Aorta (tissue), 5 donors: ENCODE results near the gene ARSI. TPM values are rescaled to one million over a fixed set of nuclear protein-coding genes. Genes with fewer than 3 reads are reported as not detected.
A peak's percentile ranks its signal among the peaks of the same experiment; 100 is the strongest.

ENCODE experiments used
- ATAC-seq: fragments of 200-7000 bp; cut with Tn5 transposase; one replicate; pipeline ENCODE4 v1.9.1; 2022; ENCODE audit warnings: moderate library complexity; ENCODE audit not compliant: low FRiP score
- DNase-seq, 2 donors: peaks; one replicate each; pipeline ENCODE4 v3.0.0-alpha.2; 2020
- H3K27ac ChIP-seq, 2 donors: one replicate each; pipeline ENCODE4 v1.5.1; 2013; ENCODE audit warnings: low read length in 2 of 2, mild to moderate bottlenecking in 2 of 2, moderate library complexity in 2 of 2, control low read depth in 1 of 2, inconsistent platforms in 1 of 2, low read depth in 1 of 2
- H3K27me3 ChIP-seq, 2 donors: one replicate each; pipeline ENCODE4 v1.6.1; 2013; ENCODE audit warnings: control low read depth in 1 of 2, low read length in 1 of 2, mild to moderate bottlenecking in 1 of 2, moderate library complexity in 1 of 2; ENCODE audit not compliant: insufficient read depth in 2 of 2, control insufficient read depth in 1 of 2
- H3K36me3 ChIP-seq, 2 donors: one replicate each; pipeline ENCODE4 v1.6.1; 2013; ENCODE audit warnings: control low read depth in 1 of 2, low read length in 1 of 2, mild to moderate bottlenecking in 1 of 2; ENCODE audit not compliant: insufficient read depth in 2 of 2, control insufficient read depth in 1 of 2
- H3K4me1 ChIP-seq, 2 donors: one replicate each; pipeline ENCODE4 v1.6.1; 2013; ENCODE audit warnings: low read length in 2 of 2, control low read depth in 1 of 2, mild to moderate bottlenecking in 1 of 2, moderate library complexity in 1 of 2; ENCODE audit not compliant: insufficient read depth in 2 of 2, control insufficient read depth in 1 of 2
- H3K4me3 ChIP-seq, 2 donors: one replicate each; pipeline ENCODE4 v1.5.1; 2013; ENCODE audit warnings: low read length in 2 of 2, control low read depth in 1 of 2, mild to moderate bottlenecking in 1 of 2
- H3K9me3 ChIP-seq: one replicate; pipeline ENCODE4 v1.6.1; 2013; ENCODE audit warnings: mild to moderate bottlenecking, low read length; ENCODE audit not compliant: control insufficient read depth
- WGBS, 2 donors: extraction: QIAGEN DNeasy Blood & Tissue Kit; methylation state at CpG; one replicate each; pipeline ENCODE4 v1.1.7; 2013; 5-methylcytosine and 5-hydroxymethylcytosine counted together
- intact Hi-C, 2 donors: fragments of 100-400 bp; cut with DNase I; formaldehyde crosslinking; loops; one replicate each; pipeline versions ENCODE4 v1.14.2 to v1.15.0; 2022
- polyA plus RNA-seq, 2 donors: library from polyadenylated mRNA; stranded (reverse); fragments of 200-250 nt; gene quantifications; one replicate each; pipeline ENCODE4 v1.2.3, GENCODE V29; 2013
- total RNA-seq, 2 donors: library from RNA; stranded (reverse); fragmentation: NEBNext Ultra II Directional; extraction: Animal tissue kit (Norgen Biotek cat#: 25700); gene quantifications; one replicate each; pipeline ENCODE4 v1.2.1, GENCODE V29; 2021
- donor health status: healthy with polysubstance abuse.
- donor health status: Bipolar disorder and iron deficiency.
- donor health status: DM: no; HTN: no; CAD: no.
- donor health status: DM: no; HTN: no; CAD: no.
- donor health status: DM: yes; HTN: yes; CAD: no.

Gene ARSI
- total and polyA plus RNA-seq, 4 donors, result 0.91 to 2.7 TPM; not detected in 2

DNA sequence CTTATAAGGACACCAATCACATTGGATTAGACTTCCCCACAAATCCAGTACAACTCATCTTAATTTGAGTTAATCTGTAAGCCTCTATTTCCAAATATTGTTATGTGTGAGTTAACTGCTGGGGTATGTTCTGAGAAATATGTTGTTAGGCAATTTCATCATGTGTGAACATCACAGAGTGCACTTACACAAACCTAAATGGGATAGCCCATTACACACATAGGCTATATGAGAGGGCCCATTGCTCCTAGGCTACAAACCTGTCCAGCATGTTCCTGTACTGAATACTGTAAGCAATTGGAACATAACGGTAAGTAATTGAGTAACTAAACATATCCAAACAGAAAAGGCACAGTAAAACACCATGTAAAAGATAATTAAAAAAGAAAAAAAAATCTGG lies 19.1 kb upstream of the ARSI start:
- Histone ChIP-seq H3K4me1 (no peaks in the 10 kb centered on the region), H3K27ac (no peak overlapping the region), H3K9me3 (no peaks in the 10 kb centered on the region), H3K27me3 (no peaks in the 10 kb centered on the region), H3K4me3 (no peak overlapping the region), H3K36me3 (no peaks in the 10 kb centered on the region)
- DNase-seq, result no peak
- no peak for ATAC-seq
- intact Hi-C loops, result no loop called here
- 91 to 92% methylated on average over 1 of the region's 1 CpG for WGBS, 2 donors

DNA sequence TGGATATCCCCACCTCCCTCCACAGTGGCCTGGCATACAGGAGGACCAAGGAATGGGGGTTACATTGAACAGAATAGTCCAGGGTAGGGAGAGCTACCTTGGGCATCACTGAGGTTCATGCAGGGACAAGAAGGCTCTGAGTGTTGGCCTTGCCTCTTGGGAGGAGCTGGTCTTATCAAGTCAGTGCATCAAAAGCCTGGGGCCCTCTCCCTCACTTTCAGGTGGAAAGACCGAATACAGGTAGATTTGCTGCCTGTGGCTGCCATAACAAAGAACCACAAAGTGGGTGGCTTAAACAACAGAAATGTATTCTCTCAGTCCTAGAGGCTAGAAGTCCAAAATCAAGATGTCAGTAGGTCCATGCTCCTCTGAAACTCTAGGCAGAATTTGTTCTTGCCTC lies 18.5 kb upstream of the ARSI start:
- Histone ChIP-seq H3K27ac (no peak overlapping the region), H3K4me1 (no peaks in the 10 kb centered on the region), H3K27me3 (no peaks in the 10 kb centered on the region), H3K36me3 (no peaks in the 10 kb centered on the region), H3K4me3 (no peak overlapping the region), H3K9me3 (no peaks in the 10 kb centered on the region)
- DNase-seq, result no peak
- intact Hi-C loops, result no loop called here
- no peak for ATAC-seq
- 97 to 100% methylated on average over 1 of the region's 1 CpG for WGBS, 2 donors

DNA sequence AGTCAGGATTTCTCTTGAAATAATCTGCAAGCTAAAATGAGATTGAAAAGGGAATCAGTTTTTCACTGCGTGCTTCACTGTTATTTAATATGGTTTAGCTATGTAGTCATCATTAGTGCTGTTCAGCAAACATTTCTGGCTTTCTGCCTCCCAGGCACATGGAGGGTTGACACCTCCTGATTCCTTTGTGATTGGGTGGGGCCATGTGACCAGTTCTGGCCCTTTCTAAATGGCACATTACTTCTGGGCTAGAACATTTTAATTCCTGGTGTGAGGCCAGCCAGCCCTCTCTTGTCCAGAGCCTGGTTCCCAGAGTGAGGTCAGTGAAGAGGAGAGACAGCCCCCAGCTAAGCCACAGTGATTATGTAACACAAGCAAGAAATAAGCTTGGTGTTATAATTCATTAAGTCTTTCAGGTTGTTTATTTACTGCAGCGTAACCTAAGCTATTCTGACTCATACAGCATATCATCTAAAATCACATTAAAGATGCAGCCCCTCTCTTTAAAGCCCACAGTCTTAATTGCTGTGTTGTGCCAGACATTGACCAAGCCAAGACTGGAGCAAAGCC lies 17.4 kb upstream of the ARSI start:
- Histone ChIP-seq H3K27me3 (no peaks in the 10 kb centered on the region), H3K36me3 (no peaks in the 10 kb centered on the region), H3K27ac (no peak overlapping the region), H3K4me1 (no peaks in the 10 kb centered on the region), H3K4me3 (no peak overlapping the region), H3K9me3 (no peaks in the 10 kb centered on the region)
- peak in 1 of 2 donors; percentile 59 for DNase-seq
- peak; percentile 88 for ATAC-seq
- WGBS, 2 donors, result 39 to 53% methylated on average over 2 of the region's 2 CpGs
- intact Hi-C loops, result no loop called here

DNA sequence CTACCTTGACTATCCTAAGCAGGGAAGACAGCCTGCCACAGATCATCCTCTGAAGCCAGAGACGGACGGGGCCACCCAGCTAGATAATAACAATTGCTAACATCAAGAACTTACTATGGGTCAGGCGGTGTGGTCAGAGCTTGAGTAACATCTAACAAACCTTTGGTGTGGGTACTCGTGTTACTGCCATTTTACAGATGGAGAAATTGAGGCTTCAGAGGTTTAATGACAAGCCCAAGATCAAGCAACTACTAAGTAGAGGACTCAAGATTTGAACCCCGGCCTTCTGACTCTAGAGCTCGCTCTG lies 16.7 kb upstream of the ARSI start:
- intact Hi-C loops, result no loop called here
- Histone ChIP-seq H3K4me3 (no peak overlapping the region), H3K36me3 (no peaks in the 10 kb centered on the region), H3K4me1 (no peaks in the 10 kb centered on the region), H3K27me3 (no peaks in the 10 kb centered on the region), H3K27ac (no peak overlapping the region), H3K9me3 (no peaks in the 10 kb centered on the region)
- WGBS, 2 donors, result 96 to 97% methylated on average over 6 of the region's 6 CpGs
- ATAC-seq (no peak), DNase-seq (no peak)

DNA sequence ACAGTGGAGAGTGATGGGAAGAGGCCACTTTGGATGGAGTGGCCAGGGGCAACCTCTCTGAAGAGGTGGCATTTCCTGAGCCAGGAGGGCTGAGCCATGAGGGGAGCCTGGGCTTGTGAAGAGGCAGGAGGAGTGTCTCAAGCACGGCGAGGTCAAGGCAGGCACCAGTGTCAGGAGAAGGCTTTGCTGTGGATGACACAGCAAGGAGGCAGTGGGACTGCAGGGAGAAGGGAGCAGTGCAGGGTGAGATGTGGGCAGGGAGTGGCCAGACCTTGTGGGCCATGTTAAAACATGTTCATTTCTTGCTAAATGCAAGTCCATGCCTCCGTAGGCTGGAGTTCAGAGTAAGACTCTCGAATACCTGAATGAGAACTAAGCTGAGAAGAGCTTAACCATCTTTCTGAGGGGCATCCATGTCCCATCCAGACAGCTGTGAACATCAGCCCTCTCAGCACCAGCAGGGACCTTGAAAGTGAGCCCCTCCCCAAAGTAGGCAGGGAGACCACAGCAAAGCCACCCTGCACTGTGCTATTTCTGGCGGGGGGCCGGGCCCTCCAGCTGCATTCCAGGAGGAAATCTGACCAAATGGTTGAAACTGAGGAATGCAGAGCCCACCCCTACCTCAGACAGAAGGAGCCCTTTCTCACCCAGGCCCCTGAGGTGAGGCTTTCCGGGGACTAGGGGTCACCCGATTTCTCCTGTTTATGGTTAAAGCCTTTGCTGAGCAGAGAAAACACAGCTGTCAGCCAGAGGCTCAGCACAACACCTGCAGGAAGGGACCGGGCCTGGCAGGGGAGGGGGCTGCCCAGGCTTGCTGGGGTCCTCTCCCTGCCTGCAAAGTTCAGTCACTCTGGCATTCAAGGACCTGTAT lies 16.1 kb upstream of the ARSI start:
- H3K4me1 ChIP-seq, result no peaks in the 10 kb centered on the region
- intact Hi-C loops, result no loop called here
- H3K4me3 ChIP-seq, result no peak overlapping the region
- H3K27ac ChIP-seq, result no peak overlapping the region
- H3K27me3 ChIP-seq, result no peaks in the 10 kb centered on the region
- H3K36me3 ChIP-seq, result no peaks in the 10 kb centered on the region
- no peak for ATAC-seq
- WGBS, 2 donors, result 78 to 81% methylated on average over 9 of the region's 9 CpGs
- DNase-seq, result no peak
- no peaks in the 10 kb centered on the region for H3K9me3 ChIP-seq

DNA sequence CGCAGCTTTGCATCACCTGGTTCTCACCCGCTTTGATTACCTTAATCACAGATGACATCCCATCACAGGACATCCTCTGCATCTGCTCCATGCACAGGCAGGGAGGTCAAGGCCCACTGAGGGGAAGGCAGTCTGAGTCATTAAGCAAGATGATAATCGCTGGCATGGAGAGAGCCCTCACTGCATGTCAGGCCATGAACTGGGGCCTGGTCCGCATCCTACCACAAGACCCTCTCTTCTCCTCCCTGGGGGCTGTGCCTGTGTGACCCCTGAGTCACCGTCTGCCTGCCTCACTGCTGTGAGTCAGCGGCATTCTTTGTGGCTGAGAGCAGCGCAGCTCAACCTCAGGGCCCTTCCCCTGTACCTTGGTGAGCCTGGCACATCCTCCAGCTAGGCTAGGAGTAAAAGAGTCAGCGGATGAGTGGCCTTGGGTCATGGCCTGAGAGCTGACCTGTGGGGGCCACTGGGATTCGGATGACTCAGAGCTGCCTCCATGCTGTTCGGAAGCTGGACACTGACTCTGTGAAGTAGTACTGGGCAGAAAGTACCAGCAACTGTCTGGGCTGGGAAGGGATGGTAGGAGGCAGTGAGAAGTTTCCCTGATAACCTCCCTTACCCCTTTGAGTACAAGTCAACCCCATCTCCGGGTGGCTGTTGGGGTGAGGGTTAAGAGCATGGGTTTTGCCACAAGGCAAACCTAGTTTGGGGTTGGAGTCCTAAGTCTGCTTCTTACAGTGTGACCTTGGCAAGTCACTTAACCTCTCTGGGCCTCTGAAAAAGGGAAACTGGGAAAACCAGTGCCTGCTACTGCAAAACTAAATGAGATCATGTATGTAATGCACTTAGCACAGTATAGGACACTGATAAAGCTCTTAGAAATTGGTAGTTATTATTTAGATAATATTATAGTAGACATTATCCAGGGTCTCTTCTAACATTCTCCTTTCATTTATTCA lies 14.6 kb upstream of the ARSI start:
- H3K4me3 ChIP-seq, result no peak overlapping the region
- peak; percentile 37 for ATAC-seq
- no peaks in the 10 kb centered on the region for H3K9me3 ChIP-seq
- H3K36me3 ChIP-seq, result no peaks in the 10 kb centered on the region
- H3K27me3 ChIP-seq, result no peaks in the 10 kb centered on the region
- H3K4me1 ChIP-seq, result no peaks in the 10 kb centered on the region
- DNase-seq, result no peak
- no peak overlapping the region for H3K27ac ChIP-seq
- intact Hi-C loops, result no loop called here
- WGBS, 2 donors, result 86 to 90% methylated on average over 11 of the region's 11 CpGs

DNA sequence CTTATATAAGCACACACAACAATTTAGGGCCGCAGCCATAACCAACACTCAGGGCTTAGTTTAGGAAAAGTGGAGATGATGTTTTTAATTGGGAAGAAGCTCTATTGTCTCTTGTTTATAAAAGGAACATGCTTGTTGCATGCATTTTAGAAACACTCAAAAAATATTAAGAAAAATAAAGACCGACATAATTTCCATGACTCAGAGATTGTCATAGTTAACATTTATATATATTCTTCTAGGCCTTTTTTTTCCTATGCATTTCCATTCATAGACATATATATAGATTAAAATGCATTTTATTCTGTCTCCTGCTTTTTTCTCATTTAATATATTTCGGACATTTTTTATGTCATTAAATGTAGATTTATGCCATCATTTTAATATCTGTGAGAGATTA lies 13.6 kb upstream of the ARSI start:
- Histone ChIP-seq H3K9me3 (no peaks in the 10 kb centered on the region), H3K4me3 (no peak overlapping the region), H3K27ac (no peak overlapping the region), H3K36me3 (no peaks in the 10 kb centered on the region), H3K27me3 (no peaks in the 10 kb centered on the region), H3K4me1 (no peaks in the 10 kb centered on the region)
- no peak for ATAC-seq
- 90 to 94% methylated on average over 3 of the region's 3 CpGs for WGBS, 2 donors
- no peak for DNase-seq
- intact Hi-C loops, result no loop called here

DNA sequence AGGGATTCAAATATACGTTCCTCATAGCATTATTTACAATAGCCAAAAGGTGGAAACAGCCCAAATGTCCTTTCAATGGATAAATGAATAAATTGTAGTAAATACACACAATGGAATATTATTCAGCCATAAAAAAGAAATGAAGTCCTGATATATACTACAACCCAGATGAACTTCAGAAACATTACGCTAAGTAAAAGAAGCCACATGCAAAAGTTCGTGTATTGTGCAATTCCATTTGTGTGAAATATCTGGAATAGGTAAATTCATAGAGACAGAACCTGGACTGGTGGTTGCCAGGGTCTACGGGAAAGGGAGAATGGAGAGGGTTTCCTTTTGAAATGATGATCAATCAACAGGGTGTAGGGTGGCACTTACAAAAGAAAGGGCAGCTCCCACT lies 12.5 kb upstream of the ARSI start:
- Histone ChIP-seq H3K36me3 (no peaks in the 10 kb centered on the region), H3K27me3 (no peaks in the 10 kb centered on the region), H3K27ac (no peak overlapping the region), H3K9me3 (no peaks in the 10 kb centered on the region), H3K4me1 (no peaks in the 10 kb centered on the region), H3K4me3 (no peak overlapping the region)
- intact Hi-C loops, result no loop called here
- DNase-seq (no peak), ATAC-seq (no peak)
- 95 to 96% methylated on average over 4 of the region's 4 CpGs for WGBS, 2 donors
